A549 treated with Mapracorat at 1 μM for 4 hours (cell line): ENCODE measurements around the gene ENAM. TPM values are rescaled to one million over a fixed set of nuclear protein-coding genes. Genes with fewer than 3 reads are reported as not detected.

ENCODE experiments used
- total RNA-seq: library from RNA; stranded (reverse); fragments of 200-300 nt; extraction: Qiagen RNA extraction; gene quantifications from 5 replicates; pipeline ENCODE4 v1.2.3, GENCODE V29; 2022

Gene ENAM, protein sequence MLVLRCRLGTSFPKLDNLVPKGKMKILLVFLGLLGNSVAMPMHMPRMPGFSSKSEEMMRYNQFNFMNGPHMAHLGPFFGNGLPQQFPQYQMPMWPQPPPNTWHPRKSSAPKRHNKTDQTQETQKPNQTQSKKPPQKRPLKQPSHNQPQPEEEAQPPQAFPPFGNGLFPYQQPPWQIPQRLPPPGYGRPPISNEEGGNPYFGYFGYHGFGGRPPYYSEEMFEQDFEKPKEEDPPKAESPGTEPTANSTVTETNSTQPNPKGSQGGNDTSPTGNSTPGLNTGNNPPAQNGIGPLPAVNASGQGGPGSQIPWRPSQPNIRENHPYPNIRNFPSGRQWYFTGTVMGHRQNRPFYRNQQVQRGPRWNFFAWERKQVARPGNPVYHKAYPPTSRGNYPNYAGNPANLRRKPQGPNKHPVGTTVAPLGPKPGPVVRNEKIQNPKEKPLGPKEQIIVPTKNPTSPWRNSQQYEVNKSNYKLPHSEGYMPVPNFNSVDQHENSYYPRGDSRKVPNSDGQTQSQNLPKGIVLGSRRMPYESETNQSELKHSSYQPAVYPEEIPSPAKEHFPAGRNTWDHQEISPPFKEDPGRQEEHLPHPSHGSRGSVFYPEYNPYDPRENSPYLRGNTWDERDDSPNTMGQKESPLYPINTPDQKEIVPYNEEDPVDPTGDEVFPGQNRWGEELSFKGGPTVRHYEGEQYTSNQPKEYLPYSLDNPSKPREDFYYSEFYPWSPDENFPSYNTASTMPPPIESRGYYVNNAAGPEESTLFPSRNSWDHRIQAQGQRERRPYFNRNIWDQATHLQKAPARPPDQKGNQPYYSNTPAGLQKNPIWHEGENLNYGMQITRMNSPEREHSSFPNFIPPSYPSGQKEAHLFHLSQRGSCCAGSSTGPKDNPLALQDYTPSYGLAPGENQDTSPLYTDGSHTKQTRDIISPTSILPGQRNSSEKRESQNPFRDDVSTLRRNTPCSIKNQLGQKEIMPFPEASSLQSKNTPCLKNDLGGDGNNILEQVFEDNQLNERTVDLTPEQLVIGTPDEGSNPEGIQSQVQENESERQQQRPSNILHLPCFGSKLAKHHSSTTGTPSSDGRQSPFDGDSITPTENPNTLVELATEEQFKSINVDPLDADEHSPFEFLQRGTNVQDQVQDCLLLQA
- 0.02 TPM in 1 of 5 replicates, not detected in the others for total RNA-seq

DNA sequence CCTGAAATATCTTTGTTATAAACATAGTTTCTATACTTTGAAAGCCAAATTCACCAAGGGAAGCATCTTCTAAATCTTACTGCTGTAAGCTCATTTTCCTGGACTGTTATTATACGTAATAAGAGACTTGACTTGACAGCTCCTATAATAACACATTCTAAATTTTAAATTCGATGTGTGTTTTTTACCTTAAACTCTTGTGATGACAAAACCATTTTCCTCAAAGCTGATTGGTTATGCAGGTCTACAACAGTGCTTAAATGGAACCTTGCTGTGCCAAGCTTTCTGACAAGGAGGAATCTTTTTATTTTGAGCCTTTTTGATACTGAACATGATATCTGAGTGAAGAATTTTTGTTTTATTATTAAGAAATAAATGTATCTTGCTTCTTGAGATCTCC, at the start of gene ENAM:
ENAM (plus strand) TSS at position 301 of the 400 bp plus-strand sequence. CDS start 757 bp downstream, outside the sequence.

DNA sequence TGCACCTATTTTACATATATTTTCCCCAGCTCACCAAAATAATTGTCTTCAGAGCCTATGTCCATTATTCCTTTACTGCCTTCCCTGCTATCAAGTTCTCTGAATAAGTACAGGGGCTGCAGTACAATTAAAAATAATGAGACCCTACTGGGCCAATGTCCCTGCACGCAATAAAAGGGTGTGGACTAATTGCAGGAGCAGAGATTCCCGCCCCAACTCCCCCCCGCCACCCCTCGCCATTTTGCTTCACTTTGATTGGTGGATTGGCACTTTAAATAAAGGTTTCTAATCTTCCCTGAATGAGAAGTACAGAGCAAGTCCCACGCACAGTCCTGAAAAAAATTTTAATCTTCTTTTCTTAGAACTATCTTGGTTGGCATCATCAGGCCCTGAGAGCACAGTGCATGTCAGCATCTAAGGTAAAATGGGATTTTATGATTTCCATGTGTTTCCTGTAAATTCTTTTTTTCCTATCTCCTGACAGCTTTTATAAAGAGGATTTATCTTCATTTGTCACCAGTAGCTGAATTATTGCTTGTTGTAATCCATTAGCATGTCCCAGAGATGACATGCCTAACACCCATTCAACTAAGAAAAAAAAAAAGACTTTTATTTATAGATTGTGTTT, 36.5 kb upstream of the ENAM start, which contains the start of gene AMBN:
AMBN (plus strand) TSS at position 302 of the 628 bp plus-strand sequence; CDS start at position 405, 103 bp downstream.

DNA sequence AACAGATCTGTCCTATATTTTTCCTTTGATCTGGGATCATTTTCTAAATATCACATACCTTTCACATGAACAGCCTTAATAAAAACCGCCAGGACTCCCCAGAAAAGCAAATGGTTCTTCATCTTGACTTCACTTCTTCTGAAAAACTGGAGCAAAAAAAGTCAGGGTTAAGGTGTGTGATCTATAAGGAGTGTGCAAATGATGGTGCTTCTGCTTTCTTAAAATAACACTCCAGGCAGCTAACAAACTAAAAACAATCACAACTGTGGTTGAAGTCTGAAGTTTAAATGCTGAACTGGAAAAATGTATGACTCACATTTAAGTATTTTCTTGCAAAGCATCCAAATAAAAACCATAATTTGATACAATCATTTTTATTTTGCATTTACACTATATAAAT, 37.8 kb downstream of the ENAM start, which contains the start of gene JCHAIN:
JCHAIN (minus strand) TSS at position 140 of the 400 bp plus-strand sequence; CDS start at position 122, 18 bp downstream.

DNA sequence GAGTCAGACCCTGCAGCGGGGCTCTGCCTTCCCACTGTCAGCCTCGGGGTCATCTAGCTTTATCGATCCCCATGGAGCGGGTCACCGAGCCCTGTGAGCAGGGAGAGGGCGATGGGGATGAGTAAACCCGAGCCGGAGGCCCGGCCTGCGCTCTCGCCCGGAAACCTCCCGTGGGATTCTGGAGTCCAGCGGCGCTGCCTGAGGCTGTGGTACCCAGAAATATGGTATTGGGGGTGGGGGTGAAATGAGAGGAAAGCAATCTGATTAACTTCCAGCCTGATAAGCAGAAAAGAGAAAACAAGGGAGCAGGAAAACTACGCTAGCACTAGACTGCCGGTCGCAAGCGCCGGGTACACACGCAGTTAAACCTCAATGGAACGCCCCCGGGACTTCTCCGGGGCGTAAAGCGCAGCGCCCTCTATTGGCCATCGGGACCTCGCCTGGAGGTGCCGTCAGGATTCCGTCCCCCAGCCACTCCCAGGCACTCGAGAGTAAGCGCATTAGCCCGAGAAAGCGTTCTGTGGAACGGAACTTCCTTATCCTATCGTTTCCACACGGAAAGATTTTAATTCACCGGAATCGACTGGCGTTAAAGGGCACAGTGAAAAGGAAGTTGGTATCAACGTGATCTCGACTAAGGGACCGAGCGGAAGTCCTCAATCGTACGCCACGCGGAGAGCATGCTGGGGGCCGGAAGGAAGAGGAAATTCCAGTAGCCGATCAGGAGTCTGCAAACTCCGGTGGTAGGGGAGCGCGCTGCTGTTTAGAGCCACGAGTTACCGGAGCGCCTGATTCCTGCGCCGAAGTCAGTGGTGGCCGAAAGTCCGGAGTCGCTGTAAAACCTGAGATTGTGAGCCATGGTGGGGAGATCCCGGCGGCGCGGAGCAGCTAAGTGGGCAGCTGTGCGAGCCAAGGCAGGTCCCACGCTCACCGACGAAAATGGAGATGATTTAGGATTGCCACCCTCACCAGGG, 59.6 kb downstream of the ENAM start, which contains the start of gene UTP3:
UTP3 (plus strand) TSS at position 712 of the 974 bp plus-strand sequence; CDS start at position 858, 146 bp downstream.

Other genes with a start within 250 kb of the ENAM start
- not detected in 5 replicates for gene SMR3B, start 245.6 kb upstream of the ENAM start, total RNA-seq
- gene OPRPN, start 230.8 kb upstream of the ENAM start, total RNA-seq: not detected in 5 replicates
- not detected in 5 replicates for gene MUC7, start 156.5 kb upstream of the ENAM start, total RNA-seq
- not detected in 5 replicates for gene AMTN, start 110.2 kb upstream of the ENAM start, total RNA-seq
- gene AMBN, start 36.5 kb upstream of the ENAM start, total RNA-seq: not detected in 5 replicates
- gene JCHAIN, start 37.8 kb downstream of the ENAM start, total RNA-seq: 0.17 to 0.21 TPM (median 0.20 TPM) in 3 of 5 replicates, not detected in the others
- 33.8 to 45.5 TPM (median 34.6 TPM) in 5 replicates for gene UTP3, start 59.8 kb downstream of the ENAM start, total RNA-seq
- 6.9 to 11.2 TPM (median 7.9 TPM) in 5 replicates for gene RUFY3, start 93.2 kb downstream of the ENAM start, total RNA-seq
- gene GRSF1, start 211.1 kb downstream of the ENAM start, total RNA-seq: 70.4 to 83.3 TPM (median 74.7 TPM) in 5 replicates